ENCODE results near the gene JOSD2.
"Not testable (repeated sequence)": the region's sequence is repeated elsewhere in the genome, so short reads cannot be mapped to it uniquely, and the experiment has no call there.

Gene JOSD2

GRCh38 chr19:50546527-50547221, 35.7 kb upstream of the JOSD2 start:
- no peak for DNase-seq

- no peak for DNase-seq
These were observed 32.0 kb upstream of the JOSD2 start for GRCh38 chr19:50542943-50543342.

- peak; percentile 29 for DNase-seq
These were observed 26.8 kb upstream of the JOSD2 start for GRCh38 chr19:50537769-50538230.

GRCh38 chr19:50537306-50537685, 26.3 kb upstream of the JOSD2 start:
- no peak for DNase-seq

- no peak for DNase-seq
These were observed 25.8 kb upstream of the JOSD2 start for GRCh38 chr19:50536662-50537305.

GRCh38 chr19:50535672-50536187, 24.7 kb upstream of the JOSD2 start:
- DNase-seq, result no peak

- no peak for DNase-seq
These were observed 23.5 kb upstream of the JOSD2 start for GRCh38 chr19:50534478-50534877.

- DNase-seq, result no peak
These were observed 22.0 kb upstream of the JOSD2 start for GRCh38 chr19:50532952-50533351.

GRCh38 chr19:50531171-50531612, 20.2 kb upstream of the JOSD2 start:
- no peak for DNase-seq

- DNase-seq, result not testable (repeated sequence)
These were observed 17.1 kb upstream of the JOSD2 start for GRCh38 chr19:50528052-50528451.

- DNase-seq, result no peak
These were observed 11.9 kb upstream of the JOSD2 start for GRCh38 chr19:50522881-50523280.

- no peak for DNase-seq
These were observed 10.0 kb upstream of the JOSD2 start for GRCh38 chr19:50520822-50521465.

GRCh38 chr19:50519006-50519575, 8.1 kb upstream of the JOSD2 start:
- no peak for DNase-seq

GRCh38 chr19:50518091-50519005, 7.4 kb upstream of the JOSD2 start:
- no peak for DNase-seq

- DNase-seq, result no peak
These were observed 6.7 kb upstream of the JOSD2 start for GRCh38 chr19:50517704-50518075.

GRCh38 chr19:50516964-50517703, 6.1 kb upstream of the JOSD2 start:
- DNase-seq, result no peak

- no peak for DNase-seq
These were observed 5.5 kb upstream of the JOSD2 start for GRCh38 chr19:50516456-50516855.

- no peak for DNase-seq
These were observed 4.2 kb upstream of the JOSD2 start for GRCh38 chr19:50515168-50515561.

- peak; percentile 67 for DNase-seq
These were observed 3.6 kb upstream of the JOSD2 start for GRCh38 chr19:50514346-50515167.

- DNase-seq, result peak; percentile 12
These were observed 2.9 kb upstream of the JOSD2 start, which contains the start of gene ASPDH for GRCh38 chr19:50513746-50514345. Gene ASPDH, minus strand, starts transcription at chr19:50513913. Its CDS starts 90 bp downstream, at chr19:50513823.

Measured in NCI-H2227 treated with DMSO at 0.1 percent for 48 hours (cell line).